ENCODE measurements around the gene CLK2. TPM values are rescaled to one million over a fixed set of nuclear protein-coding genes. Genes with fewer than 3 reads are reported as not detected.

CLK2 gene
- total RNA-seq (10 to 100 TPM; 19.4 to 26.2 (median 22.5) TPM), polyA plus RNA-seq (21.8 TPM)
- long read RNA-seq, donor 1, transcript CLK2-203 (13 exons, 2,166 nt) = major isoform, 29 of 64 reads
- long read RNA-seq, donor 1, transcript CLK2-202 (13 exons, 1,934 nt) = minor isoform, 6 of 64 reads
- long read RNA-seq, donor 1, partial matches to known transcripts = 7 of 64 reads
- long read RNA-seq, donor 1, other reads (novel, unspliced or antisense) = 22 of 64 reads
- long read RNA-seq, donor 2, transcript CLK2-203 (13 exons, 2,166 nt) = major isoform, 11 of 25 reads
- long read RNA-seq, donor 2, partial matches to known transcripts = 0 of 25 reads
- long read RNA-seq, donor 2, other reads (novel, unspliced or antisense) = 10 of 25 reads
- long read RNA-seq, donor 3, partial matches to known transcripts = 2 of 5 reads
- long read RNA-seq, donor 3, other reads (novel, unspliced or antisense) = 3 of 5 reads
- long read RNA-seq, donor 4, transcript CLK2-203 (13 exons, 2,166 nt) = major isoform, 7 of 18 reads
- long read RNA-seq, donor 4, partial matches to known transcripts = 1 of 18 reads
- long read RNA-seq, donor 4, other reads (novel, unspliced or antisense) = 6 of 18 reads

DNA sequence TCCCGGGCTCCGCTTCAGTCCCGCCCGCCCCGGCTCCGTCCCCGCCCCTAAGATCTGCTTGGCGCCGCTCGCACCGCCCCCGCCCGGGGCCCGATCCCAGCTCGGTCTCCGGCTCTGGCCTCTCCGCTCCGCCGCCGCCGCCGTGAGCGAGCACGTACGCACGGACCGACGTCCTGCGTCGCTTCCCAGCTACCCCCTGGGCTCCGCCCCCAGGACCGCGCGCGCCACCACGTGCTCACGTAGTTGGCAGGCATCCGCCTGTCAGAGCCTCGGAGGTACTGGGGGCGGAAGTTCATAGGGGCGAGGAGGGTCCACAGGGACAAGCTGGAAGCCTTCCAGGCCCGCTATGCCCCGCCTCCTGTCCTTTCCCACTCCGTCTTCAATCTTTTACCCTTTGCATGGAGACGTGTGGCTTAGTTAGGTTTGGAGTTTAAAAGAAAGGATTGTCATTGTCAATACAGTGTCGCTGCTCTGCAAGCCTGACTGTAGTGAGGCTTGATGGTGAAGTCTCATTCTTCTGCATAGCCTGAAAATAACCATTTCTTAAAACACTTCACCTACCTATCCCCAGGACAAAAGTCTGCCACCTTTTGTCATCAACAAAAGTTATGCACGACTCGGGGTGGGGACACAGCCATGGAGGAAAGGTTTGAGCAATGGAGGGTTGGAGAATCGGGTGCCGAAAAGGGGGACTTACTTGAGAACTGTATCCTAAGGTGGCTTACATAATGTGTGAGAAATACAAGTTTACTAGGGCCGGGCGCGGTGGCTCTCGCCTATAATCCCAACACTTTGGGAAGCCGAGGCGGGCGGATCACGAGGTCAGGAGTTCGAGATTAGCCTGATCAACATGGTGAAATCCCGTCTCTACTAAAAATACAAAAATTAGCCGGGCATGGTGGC, at the start of gene CLK2:
Gene CLK2, minus strand, starts transcription at position 162 of the 903 bp plus-strand sequence. CDS start 2,527 bp downstream, outside the sequence.
- Histone ChIP-seq H3K4me1 (ENCODE audit: control insufficient read depth, insufficient read depth, low read length) (no peaks in the 10 kb centered on the region), H3K27ac (ENCODE audit: low read length) (peak within 1 kb of the TSS; percentile 65), H3K4me3 (ENCODE audit: low read length) (peak within 1 kb of the TSS; percentile 62), H3K9me3 (ENCODE audit: control insufficient read depth, low read length) (no peaks in the 10 kb centered on the region), H3K27me3 (ENCODE audit: control insufficient read depth, insufficient read depth) (no peaks in the 10 kb centered on the region)
- WGBS = 12% methylated on average over 61 of the region's 61 CpGs
- DNase-seq = peak; percentile 98 to 99 (median 98)
- peak; percentile 93 to 95 for ATAC-seq
- intact Hi-C loops (cut with DNase I) = no loop called here

DNA sequence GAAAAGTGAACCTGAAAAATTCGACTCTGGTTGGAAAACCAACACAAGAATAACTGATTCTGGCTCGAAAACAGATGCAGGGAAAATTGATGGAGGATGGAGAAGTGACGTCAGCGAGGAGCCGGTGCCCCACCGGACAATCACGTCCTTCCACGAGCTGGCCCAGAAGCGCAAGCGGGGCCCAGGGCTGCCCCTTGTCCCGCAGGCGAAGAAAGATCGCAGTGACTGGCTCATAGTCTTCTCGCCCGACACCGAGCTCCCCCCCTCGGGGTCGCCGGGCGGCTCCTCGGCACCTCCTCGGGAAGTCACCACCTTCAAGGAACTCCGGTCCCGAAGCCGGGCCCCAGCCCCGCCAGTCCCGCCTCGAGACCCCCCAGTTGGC, 49.3 kb upstream of the CLK2 start:
- no peaks in the 10 kb centered on the region for H3K27me3 ChIP-seq (ENCODE audit: control insufficient read depth, insufficient read depth)
- H3K4me3 ChIP-seq (ENCODE audit: low read length) = peak overlapping the region; percentile 72
- no peaks in the 10 kb centered on the region for H3K9me3 ChIP-seq (ENCODE audit: control insufficient read depth, low read length)
- under 1% methylated on average over 28 of the region's 28 CpGs for WGBS
- intact Hi-C loops (cut with DNase I) = loop anchor here (5.0 to 10.0 kb wide), 4 partner anchors 45 to 182 kb away; partner anchors contain the start of genes HCN3 (in 4 of the 4) and ENTREP3 (in 1 of the 4)
- peaks cover 4% of the 10 kb centered on the region for H3K4me1 ChIP-seq (ENCODE audit: control insufficient read depth, insufficient read depth, low read length)
- no peak for ATAC-seq
- H3K27ac ChIP-seq (ENCODE audit: low read length) = peak overlapping the region; percentile 71
- peak in 1 of 3 donors; percentile 79 for DNase-seq

DNA sequence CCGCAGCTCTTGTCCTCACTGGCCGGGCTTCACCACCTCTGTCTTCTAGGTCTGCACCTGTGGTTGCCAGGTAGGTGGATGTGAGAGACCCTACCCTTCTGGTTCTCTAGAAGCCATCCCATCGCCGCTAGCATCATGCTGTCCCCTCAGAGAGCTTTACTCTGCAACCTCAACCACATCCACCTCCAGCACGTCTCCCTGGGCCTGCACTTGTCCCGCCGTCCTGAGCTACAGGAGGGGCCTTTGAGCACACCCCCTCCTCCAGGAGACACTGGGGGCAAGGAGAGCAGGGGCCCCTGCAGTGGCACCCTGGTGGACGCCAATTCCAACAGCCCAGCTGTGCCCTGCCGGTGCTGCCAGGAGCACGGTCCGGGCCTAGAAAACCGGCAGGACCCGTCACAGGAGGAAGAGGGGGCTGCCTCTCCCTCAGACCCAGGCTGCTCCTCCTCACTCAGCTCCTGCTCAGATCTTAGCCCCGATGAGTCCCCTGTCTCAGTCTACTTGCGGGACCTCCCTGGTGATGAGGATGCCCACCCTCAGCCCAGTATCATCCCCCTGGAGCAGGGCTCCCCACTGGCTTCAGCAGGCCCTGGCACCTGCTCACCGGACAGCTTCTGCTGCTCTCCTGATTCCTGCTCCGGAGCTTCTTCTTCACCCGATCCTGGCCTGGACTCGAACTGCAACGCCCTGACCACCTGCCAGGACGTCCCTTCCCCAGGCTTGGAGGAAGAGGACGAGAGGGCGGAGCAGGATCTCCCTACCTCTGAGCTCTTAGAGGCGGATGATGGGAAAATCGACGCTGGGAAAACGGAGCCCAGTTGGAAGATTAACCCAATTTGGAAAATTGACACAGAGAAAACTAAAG, 48.6 kb upstream of the CLK2 start:
- peak overlapping the region; percentile 51 for H3K27ac ChIP-seq (ENCODE audit: low read length)
- peaks cover 4% of the 10 kb centered on the region for H3K4me1 ChIP-seq (ENCODE audit: control insufficient read depth, insufficient read depth, low read length)
- no peaks in the 10 kb centered on the region for H3K27me3 ChIP-seq (ENCODE audit: control insufficient read depth, insufficient read depth)
- peak overlapping the region; percentile 72 for H3K4me3 ChIP-seq (ENCODE audit: low read length)
- ATAC-seq (no peak), DNase-seq (peak; percentile 32 to 66 (median 64))
- intact Hi-C loops (cut with DNase I) = loop anchor here (5.0 to 10.0 kb wide), 4 partner anchors 45 to 183 kb away; partner anchors contain the start of genes HCN3 (in 4 of the 4) and ENTREP3 (in 1 of the 4)
- 38% methylated on average over 27 of the region's 27 CpGs for WGBS
- H3K9me3 ChIP-seq (ENCODE audit: control insufficient read depth, low read length) = no peaks in the 10 kb centered on the region

DNA sequence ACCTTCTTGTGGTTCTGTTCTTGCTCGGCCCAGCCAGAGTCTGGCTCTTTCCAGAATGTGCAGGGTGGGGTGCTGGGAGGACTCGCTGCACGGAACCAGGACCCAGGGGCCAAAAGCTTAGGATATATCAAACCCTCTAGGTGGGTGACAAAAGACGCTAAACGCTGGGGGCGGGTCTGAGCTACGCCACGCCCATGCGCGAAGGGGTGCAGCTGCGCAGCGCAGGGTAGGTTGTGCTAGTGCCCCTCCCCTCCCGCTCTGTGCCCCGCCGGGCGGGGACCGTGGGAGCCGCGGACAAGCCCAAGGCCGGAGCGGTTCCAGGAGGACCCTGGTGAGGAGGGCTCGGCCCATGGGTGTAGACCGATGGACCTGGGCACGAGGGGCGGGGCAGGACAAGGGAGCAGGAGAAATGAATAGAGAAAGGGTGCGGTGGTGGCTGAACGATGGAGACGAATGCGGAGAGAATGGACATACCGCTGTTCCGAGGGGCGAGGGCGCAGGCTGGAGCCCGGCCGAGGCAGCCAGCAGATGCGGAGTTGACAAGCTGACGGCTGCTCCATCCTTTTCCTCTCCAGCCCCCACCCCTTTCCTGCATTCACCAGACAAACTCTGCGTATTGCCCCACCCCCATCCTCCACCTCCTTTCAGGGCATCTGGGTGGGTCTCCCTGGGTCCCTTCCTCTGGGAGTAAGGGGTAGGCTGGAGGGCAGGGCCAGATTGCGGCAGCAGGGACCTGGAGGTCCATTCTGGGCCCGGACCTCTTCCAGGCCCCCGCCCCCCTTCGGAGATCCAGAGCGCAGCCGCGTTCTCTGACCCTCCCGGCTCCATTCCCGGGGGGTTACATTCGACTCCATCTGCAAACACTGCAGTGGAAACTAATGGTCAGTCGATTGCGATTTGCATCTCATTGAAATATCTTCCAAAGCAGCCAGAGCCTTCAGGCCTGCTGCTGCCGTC, 47.6 kb upstream of the CLK2 start, which contains the start of gene RUSC1:
Gene RUSC1, plus strand, starts transcription at position 234 of the 957 bp plus-strand sequence. CDS start 880 bp downstream, outside the sequence.
- Histone ChIP-seq H3K9me3 (ENCODE audit: control insufficient read depth, low read length) (no peaks in the 10 kb centered on the region), H3K27me3 (ENCODE audit: control insufficient read depth, insufficient read depth) (no peaks in the 10 kb centered on the region), H3K4me3 (ENCODE audit: low read length) (peak within 1 kb of the TSS; percentile 49), H3K4me1 (ENCODE audit: control insufficient read depth, insufficient read depth, low read length) (peaks cover 4% of the 10 kb centered on the region), H3K27ac (ENCODE audit: low read length) (peak within 1 kb of the TSS; percentile 51)
- intact Hi-C loops (cut with DNase I) = loop anchor here (5.0 to 10.0 kb wide), 4 partner anchors 44 to 184 kb away; partner anchors contain the start of genes HCN3 (in 4 of the 4) and ENTREP3 (in 1 of the 4)
- whole genome bisulfite sequencing = 7% methylated on average over 51 of the region's 51 CpGs
- ATAC-seq = peak; percentile 54 to 59
- DNase-seq = peak; percentile 89 to 96 (median 96)

DNA sequence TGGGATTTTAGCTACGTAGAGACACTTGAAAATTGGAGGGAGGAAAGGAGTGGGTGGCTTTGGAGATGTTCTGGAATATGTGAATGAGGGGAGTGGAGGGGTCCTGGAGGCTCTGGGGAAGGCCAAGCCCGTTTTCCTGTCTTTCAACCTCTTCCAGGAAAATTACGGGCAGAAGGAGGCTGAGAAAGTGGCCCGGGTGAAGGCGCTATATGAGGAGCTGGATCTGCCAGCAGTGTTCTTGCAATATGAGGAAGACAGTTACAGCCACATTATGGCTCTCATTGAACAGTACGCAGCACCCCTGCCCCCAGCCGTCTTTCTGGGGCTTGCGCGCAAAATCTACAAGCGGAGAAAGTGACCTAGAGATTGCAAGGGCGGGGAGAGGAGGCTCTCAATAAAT, 46.9 kb upstream of the CLK2 start:
- Histone ChIP-seq H3K27ac (ENCODE audit: low read length) (peak overlapping the region; percentile 24), H3K27me3 (ENCODE audit: control insufficient read depth, insufficient read depth) (no peaks in the 10 kb centered on the region), H3K9me3 (ENCODE audit: control insufficient read depth, low read length) (no peaks in the 10 kb centered on the region), H3K4me3 (ENCODE audit: low read length) (peak overlapping the region; percentile 49), H3K4me1 (ENCODE audit: control insufficient read depth, insufficient read depth, low read length) (peaks cover 4% of the 10 kb centered on the region)
- DNase-seq (no peak), ATAC-seq (no peak)
- 29% methylated on average over 11 of the region's 11 CpGs for WGBS
- intact Hi-C loops (cut with DNase I) = loop anchor here (5.0 to 10.0 kb wide), 4 partner anchors 43 to 185 kb away; partner anchors contain the start of genes HCN3 (in 4 of the 4) and ENTREP3 (in 1 of the 4)

DNA sequence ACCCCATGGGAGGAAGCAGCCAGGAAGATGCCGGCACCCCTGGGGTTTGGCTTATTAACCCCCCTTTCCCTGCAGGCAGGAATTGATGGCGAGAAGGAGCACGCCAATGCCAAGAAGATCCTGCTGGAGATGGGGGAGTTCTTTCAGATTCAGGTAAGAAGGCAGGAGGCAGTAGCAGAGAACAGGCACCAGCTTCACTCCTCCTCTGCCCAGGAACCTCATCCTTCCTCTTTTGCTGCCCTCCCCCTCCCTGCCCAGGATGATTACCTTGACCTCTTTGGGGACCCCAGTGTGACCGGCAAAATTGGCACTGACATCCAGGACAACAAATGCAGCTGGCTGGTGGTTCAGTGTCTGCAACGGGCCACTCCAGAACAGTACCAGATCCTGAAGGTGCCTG, 46.2 kb upstream of the CLK2 start:
- 75% methylated on average over 5 of the region's 5 CpGs for WGBS
- Histone ChIP-seq H3K4me3 (ENCODE audit: low read length) (no peak overlapping the region), H3K27me3 (ENCODE audit: control insufficient read depth, insufficient read depth) (no peaks in the 10 kb centered on the region), H3K9me3 (ENCODE audit: control insufficient read depth, low read length) (no peaks in the 10 kb centered on the region), H3K27ac (ENCODE audit: low read length) (no peak overlapping the region), H3K4me1 (ENCODE audit: control insufficient read depth, insufficient read depth, low read length) (peaks cover 4% of the 10 kb centered on the region)
- no peak for DNase-seq
- no peak for ATAC-seq
- intact Hi-C loops (cut with DNase I) = no loop called here

DNA sequence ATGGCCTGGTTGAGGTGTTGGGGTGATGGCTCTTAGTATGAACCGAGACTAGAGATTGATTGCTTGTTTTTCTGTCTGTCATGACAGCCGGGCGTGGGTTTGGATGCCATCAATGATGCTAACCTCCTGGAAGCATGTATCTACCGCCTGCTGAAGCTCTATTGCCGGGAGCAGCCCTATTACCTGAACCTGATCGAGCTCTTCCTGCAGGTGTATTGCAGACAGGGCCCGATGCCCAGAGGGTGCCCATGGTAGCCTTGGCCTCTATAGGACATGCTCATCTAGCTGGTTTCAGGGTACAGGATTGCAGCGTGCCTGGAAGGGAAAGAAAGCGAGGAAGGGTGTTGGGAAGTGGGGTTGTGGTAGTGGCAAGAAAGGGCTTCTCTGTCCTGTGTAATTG, 44.8 kb upstream of the CLK2 start:
- no peak for ATAC-seq
- DNase-seq = peak in 1 of 3 donors; percentile 33
- Histone ChIP-seq H3K27me3 (ENCODE audit: control insufficient read depth, insufficient read depth) (no peaks in the 10 kb centered on the region), H3K4me1 (ENCODE audit: control insufficient read depth, insufficient read depth, low read length) (peaks cover 4% of the 10 kb centered on the region), H3K27ac (ENCODE audit: low read length) (no peak overlapping the region), H3K9me3 (ENCODE audit: control insufficient read depth, low read length) (no peaks in the 10 kb centered on the region), H3K4me3 (ENCODE audit: low read length) (no peak overlapping the region)
- WGBS = 95% methylated on average over 9 of the region's 9 CpGs
- intact Hi-C loops (cut with DNase I) = no loop called here

DNA sequence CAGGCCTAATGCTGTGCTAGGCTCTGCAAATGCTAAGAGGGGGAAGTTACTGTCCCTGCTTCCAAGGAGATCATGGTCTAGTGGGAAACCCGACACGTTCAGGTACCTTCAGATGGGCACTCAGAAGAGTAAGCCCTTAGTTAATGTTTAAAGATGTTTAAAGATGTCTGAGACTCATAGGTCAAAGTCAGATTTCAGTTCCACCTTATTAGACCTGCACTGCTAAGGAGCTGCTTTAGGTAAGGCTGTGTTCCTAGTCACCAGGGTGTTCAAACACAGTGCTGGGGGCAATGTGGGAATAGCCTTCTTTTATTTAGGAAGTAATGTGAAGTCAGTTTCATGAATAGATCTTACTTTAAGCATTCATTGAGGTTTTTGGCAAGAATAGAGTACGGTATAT, 43.6 kb upstream of the CLK2 start:
- no peak for DNase-seq
- no peak for ATAC-seq
- Histone ChIP-seq H3K27ac (ENCODE audit: low read length) (no peak overlapping the region), H3K27me3 (ENCODE audit: control insufficient read depth, insufficient read depth) (no peaks in the 10 kb centered on the region), H3K4me1 (ENCODE audit: control insufficient read depth, insufficient read depth, low read length) (peaks cover under 1% of the 10 kb centered on the region), H3K4me3 (ENCODE audit: low read length) (no peak overlapping the region), H3K9me3 (ENCODE audit: control insufficient read depth, low read length) (no peaks in the 10 kb centered on the region)
- 93% methylated on average over 3 of the region's 3 CpGs for WGBS
- intact Hi-C loops (cut with DNase I) = no loop called here

DNA sequence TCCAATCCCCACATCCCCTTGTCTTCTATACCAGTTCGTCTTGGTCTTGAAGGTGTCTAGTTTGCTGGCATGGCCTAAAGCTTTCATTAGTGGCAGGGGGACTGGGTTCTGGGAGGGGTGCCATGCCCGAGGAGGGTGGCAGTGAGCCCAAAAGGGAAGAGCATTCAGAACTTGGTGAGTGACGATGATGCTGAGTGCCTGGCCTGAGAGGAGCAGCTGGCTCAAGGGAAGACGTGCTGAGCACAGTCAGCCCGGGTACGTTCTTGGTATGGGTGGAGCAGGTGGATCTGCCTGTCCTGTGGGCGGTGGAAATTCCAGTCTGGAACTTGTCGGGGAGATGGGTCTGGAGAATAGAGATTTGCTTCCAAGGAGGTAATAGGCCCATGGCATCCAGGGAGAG, 40.0 kb upstream of the CLK2 start:
- Histone ChIP-seq H3K4me3 (ENCODE audit: low read length) (no peak overlapping the region), H3K27me3 (ENCODE audit: control insufficient read depth, insufficient read depth) (no peaks in the 10 kb centered on the region), H3K9me3 (ENCODE audit: control insufficient read depth, low read length) (no peaks in the 10 kb centered on the region), H3K4me1 (ENCODE audit: control insufficient read depth, insufficient read depth, low read length) (no peaks in the 10 kb centered on the region), H3K27ac (ENCODE audit: low read length) (no peak overlapping the region)
- 67% methylated on average over 8 of the region's 8 CpGs for WGBS
- DNase-seq (no peak), ATAC-seq (no peak)
- intact Hi-C loops (cut with DNase I) = no loop called here

All from right cardiac atrium (tissue), 5 donors.